Measurements from ENCODE around the gene ZNF423.

The ZNF423 gene

DNA sequence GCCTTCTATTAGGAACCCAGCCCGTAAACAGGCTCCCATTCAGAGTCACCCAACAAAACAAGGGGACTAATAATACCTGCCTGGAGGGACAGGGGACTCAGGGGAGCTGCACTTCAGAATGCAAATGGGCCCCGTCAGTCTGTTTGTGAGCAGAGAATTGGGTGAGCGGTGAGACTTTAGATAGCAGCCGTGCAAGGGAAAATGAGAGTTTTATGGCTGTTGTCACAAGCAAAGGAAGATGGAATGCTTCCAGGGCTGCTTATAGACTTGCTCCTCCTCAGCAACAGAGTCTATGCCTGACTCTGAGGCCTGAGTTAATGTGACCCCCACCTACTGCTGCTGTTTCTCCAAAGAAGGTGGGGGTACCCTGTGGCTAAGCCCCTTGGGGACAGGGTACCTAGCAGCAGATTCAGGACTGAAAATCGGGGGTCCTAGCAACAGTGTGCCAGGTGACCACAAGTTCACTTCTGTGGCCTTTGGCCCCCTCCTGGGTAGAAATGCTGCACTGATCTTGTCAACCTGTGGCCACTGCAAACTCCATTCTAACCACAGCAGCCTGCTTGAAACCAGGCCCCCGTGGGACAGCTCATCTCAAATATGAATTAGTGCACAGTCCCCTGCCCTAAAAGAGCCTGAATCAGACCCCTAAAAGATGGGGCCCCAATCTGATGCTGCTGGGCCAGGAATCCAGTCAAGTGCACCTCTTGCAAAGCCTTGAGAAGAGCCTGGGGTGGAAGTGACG is 355.9 kb downstream of the ZNF423 start:
- DNase-seq, result no peak

DNA sequence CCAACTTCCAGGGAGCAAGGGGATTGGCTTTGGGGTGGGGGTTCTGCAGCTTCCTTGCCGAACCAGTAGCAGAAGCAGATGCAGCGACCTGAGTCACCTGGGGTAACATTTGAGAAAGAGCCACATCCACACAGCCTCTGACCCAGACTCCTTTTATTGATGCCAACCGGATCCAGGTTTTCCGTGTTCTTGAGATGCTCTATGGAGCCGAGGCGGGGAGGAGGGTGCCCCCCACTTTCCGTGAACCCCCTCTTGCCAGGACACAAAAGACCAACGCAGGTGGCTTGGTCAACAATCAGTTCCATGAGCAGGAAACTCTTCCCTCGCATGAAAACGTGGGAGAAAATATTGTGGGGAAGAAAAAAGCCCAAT is 356.5 kb downstream of the ZNF423 start:
- no peak for DNase-seq

DNA sequence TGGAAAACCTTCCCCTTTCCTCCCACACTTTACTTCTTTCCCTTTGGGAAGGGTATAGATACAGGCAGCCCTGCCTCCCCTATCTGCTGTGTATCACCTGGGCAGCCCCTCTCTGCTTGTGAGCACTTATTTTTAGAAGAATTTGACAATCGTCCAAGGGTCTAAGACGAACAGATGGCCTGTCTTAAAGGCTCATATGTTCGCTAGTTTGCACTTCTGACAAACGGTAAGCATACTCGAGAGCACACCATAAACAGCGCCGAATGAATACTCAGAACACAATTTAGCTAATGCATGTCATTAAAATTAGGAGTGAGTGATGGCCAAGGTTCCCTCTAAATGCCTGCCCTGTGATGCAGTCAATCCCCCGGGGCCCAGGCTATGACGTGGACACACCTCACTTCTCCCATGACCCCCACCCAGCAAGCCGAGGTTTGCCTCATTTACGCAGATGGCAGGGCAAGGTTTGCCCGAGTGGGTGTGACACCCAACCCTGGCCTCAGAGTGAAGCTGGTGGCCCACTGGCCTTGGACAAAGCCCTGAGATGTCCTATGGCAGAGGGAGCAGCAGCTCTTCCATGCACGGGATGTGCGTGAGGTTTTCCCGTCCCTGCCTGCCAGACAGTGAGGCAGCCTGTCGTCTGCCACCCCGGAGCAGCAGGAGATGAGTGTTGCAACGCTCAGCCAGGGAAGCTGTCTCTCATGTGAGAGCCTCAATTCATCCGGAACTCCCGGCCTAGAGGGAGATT is 357.1 kb downstream of the ZNF423 start:
- DNase-seq, result no peak

DNA sequence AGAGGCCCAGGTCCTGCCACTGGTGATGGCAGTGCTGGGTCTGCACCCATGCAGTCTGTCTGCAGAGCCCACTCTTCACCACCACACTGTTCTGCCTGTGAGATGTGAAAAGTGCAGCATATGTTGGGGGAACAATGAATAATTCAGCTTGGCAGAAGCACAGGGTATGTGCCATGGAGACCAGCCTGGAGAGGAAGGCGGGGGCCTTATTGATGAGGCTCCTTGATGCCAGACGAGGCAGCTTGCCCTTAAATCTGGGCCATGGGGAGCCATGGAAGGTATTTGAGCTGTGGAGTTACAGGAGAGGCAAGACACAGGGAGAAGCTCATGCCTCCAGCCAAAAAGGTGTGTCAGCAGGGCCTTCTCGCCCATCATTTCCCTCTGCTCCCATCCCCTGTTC is 357.6 kb downstream of the ZNF423 start:
- no peak for DNase-seq

DNA sequence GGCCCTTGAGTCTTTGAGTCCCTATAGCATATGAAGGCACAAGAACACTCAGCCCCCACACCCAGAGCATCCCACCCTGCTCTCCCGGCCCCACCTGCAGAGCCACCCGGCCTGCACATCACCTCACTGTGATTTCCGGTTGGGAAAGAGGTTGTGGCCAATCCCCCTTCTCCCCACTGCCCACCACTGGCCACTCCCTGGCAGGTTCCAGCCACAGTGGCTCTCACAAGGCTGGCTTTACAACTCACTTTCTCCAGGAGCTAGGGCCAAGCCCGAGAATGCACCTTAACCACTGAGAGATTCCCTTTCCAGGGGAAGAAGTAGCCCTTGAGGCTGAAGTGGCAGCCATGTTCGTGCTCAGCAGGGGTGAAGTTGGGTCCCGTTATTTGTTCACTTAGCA is 358.4 kb downstream of the ZNF423 start:
- no peak for DNase-seq

DNA sequence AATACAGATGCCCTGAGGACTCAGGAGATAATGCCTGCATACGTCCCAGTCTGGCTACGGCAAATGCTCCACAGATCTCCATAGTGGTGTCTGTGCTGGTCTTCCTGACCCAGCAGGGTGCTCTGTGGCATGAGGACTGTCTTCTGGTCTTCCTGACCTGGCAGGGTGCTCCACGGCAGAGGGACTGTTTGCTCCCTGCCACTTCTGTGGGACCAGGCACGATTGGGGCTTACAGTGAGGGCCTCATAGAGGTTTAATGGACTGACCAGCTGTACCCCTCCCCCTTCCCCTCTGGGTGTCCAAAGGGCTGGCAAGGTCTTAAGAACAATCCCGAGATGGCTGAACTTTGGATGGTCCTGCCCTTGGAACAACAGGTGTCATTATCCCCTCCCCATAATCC is 359.3 kb downstream of the ZNF423 start:
- DNase-seq, result no peak

DNA sequence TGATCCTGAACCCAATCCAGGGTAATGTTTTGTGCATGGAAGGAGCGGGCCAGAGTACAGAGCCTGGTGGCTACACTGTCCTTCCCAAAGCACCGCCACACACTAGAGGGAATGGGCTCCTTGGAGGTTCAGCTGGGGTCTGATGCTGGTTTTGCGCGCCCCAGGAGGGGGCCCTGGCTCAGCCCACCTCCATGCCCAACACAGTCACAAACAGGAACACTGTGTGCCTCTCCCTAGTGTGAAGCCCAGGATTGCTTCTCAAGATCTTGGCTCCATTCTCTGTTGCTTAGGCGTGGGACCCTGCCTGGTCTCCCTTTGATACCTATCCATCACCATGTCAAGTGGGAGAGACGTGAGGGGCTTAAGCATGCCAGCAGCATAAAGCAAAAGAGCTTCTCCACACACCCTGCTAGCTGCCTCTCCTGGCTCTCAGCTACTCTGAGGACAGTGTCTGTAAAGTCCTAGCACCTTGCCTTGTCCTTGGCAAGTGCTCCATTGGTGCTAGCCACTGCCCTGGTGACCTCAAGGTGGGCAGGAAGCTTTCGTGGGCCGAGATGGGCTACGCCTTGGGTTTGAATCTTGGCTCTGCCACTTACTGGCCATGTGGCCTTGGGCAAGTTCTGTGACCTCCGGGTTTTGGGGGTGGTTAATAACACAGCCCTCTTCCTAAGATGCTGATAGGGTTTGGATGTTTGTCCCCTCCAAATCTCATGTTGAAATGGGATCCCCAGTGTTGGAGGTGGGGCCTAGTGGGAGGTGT is 360.1 kb downstream of the ZNF423 start:
- DNase-seq, result no peak

DNA sequence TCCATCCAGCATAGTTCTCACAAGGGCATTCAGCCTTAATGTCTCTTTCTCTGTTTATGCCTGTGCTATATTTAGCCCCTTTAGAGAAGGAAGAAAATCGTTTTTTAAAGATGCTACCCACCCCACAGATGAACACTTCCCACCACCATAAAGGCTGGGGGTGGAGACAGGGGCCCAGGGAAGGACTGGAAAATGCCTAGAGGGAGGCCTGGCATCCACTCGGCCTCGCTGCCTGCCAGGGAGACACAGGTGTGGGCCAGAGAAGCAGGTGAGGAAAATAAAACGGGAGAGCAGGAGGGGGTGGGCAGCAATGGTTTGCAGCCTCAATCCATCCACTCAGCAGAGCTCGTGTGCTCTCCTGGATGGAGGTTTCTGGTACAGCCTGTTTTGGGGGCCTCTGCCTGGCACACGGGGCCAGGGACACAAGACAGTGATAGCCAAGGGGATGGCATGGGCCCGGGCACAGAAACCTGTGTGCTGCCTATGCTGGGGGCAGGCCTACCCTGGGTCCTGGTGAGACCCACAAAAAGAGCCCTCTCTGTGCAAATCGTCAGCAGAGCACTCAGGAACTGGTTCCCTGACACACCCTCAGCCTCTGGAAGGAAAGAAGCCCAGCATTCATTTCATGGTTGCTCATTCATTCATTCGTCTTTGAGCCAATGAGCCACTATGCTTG is 360.9 kb downstream of the ZNF423 start:
- no peak for DNase-seq

DNA sequence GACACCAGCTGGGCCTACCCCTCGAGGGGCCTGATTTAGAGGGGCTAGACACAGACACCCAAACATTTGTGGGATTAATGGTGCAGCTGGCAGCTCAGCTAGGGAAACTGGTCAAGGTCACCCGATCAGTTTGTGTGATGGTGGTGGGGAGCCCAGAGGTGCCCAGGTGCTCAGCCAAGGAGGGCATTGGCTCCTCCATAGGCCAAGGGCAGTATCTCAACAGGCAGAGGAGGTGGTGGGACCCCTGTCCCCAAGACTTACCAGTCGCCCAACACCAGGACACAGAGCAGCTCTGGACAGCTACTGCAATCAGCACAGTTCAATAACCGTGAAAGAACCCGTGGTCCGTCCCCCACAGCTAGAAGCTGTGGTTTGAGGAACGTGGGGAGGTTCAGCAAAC is 361.4 kb downstream of the ZNF423 start:
- DNase-seq, result no peak

DNA sequence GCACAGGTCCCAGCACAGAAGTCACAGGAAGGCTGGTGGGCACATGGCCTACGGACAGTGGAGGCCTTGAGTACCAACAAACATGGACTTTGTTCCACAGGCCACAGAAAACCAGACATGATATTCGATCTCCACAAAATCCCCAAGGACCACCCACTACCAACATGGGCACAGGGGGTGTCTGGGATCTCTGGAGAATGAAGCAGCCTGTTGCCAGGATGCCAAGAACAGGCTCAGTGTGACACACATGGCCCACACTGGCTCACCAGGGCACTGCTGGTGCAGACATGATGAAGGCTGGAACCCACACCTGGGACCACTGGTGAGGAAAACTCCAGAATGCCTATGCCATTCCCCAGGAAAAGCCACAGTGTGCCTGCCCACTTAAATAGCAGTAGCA is 362.1 kb downstream of the ZNF423 start:
- no peak for DNase-seq

DNA sequence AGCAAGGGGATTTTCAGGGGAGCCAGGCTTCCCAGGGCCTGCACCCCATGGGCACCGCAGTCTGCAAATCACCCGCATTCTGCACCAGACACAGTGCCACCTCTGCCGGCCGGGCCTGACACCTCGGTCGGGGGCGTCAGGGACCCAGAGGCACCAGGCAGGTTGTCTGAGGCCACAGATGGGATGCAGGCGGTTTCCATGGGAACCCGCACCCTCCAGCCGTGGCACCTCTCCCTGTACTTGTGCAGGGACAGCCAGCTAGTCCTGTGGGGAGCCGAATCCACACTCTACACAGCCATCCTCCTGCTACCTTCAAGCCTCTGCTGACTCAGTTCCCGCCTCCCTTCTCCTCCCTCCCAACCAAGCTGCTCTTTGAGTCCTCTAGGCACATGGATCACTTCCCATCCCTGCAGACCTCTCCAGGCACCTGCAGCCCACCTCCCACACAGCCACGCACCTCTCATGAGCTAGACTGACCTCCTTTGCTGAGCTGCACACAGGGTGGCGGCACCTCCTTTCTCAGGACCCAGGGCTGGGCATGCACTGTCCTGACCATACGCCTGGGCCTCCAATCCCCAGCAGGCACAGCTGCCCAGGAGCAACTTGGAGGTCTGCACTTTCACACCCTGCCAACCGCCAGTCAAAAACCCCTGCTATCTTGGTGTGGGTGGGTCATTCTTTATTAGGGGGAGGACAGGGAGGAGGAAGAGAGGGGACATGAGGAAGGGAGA is 362.9 kb downstream of the ZNF423 start:
- no peak for DNase-seq

DNA sequence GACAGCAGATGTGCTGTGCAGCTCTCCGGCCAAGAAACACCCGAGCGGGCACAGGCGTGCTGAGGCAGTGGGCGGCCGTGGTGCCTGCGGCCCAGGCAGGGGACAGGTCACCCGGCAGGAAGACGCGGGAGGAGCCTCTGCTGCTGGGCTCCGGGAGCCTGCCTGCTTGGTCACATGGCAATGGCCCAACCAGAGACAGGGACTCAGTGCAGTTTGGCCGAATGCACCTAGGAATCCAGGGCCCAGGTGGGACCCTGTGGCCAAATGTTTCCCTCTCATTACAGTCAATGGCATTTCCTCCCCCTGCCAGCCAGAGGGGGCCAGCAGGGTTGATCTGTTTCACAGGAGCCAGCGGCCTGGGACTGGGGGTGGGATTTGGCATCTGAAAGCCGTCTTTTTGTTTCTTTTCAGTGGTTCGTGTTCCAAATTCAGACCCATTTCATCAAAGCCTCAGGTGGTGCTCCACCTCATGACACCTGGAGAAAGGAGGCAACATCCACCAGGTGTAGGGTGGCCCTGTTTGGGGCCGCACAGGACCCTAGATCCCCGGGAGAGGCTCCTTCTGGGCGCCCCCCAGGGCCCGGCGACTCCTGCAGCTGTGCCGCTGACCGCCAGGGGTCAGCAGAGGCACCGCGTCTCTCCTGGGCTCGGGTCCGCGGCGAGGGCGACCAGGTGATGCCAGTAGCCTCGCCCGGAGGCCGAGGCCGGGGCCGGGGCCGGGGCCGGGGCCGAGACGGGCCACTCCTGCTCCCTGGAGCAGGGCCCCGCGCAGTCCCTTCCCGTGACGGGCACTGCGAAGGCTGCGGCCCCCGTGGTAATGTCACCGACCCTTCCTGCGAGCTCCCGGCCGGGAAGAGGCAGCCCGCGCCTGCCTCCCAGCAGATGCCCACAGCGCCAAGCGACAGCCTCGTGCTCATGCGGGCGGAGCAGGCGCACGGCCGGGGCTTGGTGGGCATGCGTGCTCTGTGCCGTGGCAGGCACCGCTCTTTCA is 363.8 kb downstream of the ZNF423 start:
- peak; percentile 66 for DNase-seq

DNA sequence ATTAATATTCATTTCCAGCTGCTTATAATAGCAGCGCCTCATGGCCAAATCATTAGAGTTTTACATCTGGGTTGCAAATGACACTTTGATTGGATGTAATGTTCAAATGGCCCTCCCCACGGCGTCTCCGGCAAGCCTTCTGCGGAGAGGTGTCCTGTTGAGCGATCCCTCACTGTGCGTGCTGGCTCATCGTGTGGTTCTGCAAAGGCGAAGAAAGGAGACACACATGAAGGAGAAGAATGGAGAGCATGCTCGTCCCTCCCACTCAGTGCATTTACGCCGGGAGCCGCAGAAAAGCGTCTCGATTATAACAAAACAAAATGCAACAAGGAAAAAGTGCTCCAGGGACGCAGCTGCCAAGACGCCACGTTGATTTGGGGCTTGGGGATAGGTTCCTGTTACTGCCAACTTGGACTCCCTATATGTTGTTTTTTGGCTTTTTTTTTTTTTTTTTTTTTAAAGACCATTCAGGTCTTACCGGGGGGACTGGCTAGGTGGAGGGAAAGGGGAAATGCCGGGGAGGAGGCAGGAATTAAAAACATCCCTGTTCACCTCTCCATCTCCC is 364.7 kb downstream of the ZNF423 start:
- DNase-seq, result no peak

DNA sequence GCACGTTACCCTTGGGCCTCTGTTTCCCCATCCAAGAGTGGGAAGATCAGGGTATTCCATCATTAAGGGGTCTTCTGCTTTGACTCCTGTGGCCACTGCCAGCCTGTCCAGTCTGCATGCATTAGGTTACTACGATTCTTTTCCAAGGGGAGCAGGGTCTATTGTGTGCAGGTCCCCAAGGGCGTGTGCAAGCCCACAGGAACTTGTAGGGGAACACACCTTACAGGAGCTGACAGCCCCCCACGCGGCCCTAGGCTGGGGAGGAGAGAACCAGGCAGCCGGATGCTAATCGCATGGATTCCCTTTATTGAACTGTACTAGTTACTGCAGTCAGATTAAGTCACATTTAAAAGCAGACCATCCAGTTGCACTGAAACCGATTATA is 365.6 kb downstream of the ZNF423 start:
- no peak for DNase-seq

DNA sequence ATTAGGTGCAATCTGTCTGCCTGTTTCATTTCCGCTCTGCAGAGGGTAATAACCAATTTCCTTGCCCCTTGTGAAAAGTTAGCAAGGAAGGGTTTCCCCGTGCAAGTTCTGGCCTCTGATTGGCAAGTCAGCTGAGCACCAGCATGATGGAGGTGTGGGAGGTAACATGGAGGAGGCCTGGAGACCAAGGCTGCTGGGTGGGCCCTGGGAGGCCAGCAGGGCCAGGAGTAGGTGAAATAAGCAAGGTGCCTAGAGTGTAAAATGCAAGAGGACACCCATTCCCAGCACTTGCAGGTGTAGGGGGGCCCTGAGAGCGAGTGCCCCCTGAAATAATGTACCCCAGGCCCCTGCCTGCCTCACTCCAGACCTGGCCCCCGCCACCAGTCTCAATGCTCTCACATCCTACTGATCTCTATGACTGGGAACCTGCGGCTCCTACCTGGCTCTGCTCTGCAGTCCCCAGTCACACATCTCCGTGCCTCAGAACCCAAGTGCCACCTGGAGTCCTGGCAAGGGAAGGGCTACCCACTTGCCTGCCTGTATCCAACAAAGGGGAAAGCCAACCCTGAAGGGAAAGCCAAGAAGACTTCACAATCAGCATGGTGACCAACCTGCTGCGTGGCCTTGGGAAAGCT is 366.1 kb downstream of the ZNF423 start:
- peak; percentile 27 for DNase-seq

DNA sequence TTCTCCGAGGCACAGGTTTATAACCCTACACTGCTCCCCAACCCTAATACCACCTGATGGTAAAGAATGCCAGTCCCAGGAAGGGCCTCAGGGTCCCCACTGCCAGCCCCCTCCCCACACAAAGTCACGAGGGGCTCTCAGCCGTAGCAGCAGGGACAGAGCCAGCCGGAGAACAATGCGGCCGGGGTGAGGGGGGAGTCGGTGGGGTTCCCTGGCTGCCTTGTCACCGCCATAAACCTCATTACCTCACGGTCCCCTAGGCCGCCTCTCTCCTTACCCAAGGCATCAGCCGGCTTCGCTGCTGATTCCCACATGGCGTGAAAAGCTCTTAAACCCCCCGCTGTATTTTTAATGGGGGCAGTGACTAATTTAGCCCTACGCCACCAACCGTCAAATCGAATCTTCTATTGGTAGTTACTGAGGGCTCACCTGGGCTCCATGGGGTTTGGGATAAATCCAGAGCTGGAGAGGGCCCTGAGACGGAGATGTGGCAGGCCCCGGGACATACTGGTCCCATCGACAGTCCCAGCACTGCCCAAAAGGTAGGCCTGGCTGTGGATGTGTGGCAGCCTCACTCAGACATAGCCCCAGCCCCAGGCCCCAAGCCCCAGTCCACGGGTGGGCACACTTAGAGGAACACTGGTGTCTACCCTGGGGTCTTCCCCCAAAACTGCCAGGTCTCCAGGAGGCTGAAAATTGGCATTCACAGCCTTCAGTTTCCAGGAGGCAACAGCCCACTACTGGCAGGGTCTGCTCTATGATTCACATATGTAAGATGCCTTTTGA is 367.0 kb downstream of the ZNF423 start:
- DNase-seq, result no peak

DNA sequence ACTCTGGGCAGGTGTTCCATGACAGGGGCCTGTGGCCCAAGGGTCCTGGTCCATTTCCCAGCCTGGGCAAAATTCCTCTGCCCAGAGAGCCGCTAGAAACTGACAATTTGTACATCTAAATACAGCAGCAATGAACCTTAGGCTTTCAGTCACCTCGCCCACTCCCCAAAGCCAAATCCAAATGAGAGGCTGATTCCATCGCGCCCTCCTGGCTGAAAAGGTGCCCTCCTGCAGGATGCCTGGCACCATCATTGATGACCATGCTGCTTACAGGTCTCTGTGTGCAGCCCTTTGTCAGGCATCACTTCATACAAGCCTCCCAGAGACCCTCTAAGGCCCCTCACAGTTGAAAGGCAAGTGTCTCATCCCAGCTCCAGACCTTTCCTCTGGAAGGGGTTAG is 367.6 kb downstream of the ZNF423 start:
- no peak for DNase-seq

DNA sequence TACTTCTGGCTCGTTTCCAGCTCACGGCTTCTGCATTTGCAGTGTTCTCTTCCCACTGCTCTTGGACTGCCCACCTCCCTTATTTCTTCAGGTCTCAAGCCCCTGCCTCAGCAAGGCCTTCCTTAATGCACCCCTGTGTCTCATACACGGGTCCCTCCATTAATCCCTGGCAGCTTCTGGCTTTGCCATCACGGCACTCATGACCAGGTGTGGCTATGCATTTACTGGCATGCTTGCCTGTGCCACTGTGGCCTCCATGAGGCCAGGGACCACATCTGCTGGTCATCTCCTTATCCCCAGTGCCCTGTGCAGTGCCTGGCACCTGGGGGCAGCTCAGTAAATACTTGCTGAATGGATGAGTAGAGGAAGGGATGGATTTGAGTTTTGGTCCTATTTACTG is 368.2 kb downstream of the ZNF423 start:
- peak; percentile 1 for DNase-seq

DNA sequence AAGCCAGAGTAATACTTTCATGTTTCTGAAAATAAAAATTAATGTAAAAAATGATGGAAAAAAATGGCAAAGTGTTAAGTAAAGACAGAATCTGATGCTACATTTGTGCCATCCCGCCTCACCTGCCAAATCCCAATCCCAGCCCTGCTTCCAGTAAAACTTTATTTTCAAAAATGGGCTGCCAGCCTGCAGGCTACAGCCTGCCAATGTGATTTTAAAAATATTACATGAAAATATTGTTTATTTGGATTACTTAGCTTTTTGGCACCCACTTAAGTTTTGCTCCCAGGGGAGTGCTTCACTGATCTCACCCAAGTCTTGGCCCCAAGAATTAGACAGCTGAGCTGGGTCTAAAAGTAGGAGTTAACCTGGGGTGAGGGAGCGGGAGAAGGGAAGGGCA is 369.5 kb downstream of the ZNF423 start:
- DNase-seq, result no peak

DNA sequence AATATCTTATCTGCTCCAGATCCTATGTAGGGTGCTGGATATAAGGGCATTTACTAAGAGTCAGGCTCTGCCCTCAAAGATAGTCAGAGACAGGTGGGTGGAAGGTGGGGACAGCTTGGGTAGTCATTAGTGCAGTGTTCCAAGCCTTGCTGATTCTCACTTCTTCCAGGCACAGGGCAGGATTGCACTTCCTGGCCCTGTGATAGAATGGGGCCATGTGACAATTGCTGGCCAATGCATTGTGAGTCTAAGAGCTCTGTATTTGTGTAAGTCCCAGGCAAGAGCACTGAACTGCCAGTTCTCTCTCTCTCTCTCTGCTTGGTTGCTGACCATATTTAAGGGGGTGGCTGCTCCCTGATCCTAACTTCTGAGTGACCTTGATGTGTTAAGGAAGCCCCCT is 370.2 kb downstream of the ZNF423 start:
- DNase-seq, result no peak
